ENCODE results near the gene H2AZ2. TPM values are rescaled to one million over a fixed set of nuclear protein-coding genes. Genes with fewer than 3 reads are reported as not detected.

Gene H2AZ2
- total RNA-seq = 61.4 and 72.5 TPM in 2 replicates

DNA sequence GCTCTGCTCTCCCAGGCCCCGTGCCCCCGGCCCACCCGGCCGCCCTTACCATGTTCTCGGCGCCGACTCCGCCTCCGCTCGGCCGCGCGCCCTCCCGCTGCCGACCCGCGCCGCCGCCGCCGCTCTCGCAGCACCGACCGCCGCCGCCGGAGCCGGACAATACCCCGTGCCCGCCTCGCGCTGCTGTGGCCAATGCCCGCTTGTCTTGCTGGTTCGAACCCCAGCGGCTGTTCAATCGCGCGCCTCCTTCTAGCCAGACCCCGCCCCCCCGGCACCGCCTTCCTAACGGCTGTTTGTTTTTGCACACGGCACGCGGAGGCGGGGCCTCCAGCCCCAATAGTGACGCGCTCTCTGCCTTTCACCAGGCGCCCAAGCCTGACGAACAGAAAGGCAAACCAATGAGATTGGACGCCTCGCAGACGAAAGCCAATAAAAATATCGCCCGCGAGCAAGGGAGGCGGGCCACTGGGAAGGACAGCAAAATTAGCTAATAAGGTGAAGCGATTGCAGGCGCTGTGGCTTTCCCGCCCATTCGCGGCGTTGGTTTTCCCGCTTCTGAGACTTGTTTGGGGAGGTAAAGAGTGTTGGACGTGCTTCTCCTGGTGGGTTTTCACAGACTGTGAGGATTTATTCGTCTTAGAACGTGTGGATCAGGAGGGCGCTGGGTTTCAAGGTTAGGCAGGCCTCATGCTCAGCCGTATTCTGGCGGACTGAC is at the start of gene H2AZ2:
H2AZ2 (minus strand) TSS at position 168 of the 715 bp plus-strand sequence; CDS start at position 52, 116 bp downstream.

DNA sequence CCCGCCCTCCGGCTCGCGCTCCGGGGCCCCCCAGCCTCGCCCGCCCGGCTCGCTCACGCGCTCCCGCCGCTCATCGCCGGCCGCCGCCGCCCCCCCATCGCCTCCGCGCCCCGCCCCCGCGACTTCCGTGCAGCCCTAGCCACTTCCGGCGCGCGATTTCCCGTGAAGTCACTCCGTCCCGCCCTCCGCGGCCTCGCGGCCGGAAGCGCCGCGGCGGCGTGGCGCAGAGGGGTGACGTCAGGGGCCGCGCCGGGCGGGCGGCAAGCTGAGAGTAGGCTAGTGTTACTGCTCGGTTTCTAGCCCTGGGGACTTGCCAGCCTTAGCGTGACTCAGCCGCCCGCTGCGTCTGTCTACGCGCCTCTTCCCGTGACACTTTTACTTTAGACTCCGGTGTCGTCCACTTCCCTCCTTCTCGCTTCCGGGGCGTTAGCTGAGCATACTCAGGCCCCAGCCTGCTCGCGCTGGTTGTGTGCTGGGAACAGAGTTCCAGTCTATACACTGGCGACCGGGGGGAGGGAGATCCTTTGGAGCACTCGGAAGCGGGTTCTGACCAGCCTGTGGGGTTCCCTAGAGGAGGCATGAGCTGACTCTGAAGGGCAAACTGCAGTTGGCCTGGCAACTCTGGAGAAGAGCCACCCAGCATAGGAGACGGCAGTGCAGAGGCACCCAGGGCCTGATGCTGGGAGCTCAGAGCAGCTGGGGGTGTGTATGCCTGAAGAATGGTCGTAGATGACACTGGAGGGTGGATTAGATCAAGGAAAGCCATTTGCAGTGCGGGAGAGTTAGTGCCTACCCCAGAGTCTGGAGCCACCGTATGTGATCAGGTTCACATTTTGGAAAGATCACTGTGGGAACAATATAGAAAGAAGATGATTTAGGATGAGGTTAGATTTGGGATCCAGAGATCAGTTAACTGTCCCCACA is 37.8 kb upstream of the H2AZ2 start, which contains the start of gene PURB:
PURB (minus strand) TSS at position 137 of the 924 bp plus-strand sequence. CDS start 182 bp downstream, outside the sequence.

DNA sequence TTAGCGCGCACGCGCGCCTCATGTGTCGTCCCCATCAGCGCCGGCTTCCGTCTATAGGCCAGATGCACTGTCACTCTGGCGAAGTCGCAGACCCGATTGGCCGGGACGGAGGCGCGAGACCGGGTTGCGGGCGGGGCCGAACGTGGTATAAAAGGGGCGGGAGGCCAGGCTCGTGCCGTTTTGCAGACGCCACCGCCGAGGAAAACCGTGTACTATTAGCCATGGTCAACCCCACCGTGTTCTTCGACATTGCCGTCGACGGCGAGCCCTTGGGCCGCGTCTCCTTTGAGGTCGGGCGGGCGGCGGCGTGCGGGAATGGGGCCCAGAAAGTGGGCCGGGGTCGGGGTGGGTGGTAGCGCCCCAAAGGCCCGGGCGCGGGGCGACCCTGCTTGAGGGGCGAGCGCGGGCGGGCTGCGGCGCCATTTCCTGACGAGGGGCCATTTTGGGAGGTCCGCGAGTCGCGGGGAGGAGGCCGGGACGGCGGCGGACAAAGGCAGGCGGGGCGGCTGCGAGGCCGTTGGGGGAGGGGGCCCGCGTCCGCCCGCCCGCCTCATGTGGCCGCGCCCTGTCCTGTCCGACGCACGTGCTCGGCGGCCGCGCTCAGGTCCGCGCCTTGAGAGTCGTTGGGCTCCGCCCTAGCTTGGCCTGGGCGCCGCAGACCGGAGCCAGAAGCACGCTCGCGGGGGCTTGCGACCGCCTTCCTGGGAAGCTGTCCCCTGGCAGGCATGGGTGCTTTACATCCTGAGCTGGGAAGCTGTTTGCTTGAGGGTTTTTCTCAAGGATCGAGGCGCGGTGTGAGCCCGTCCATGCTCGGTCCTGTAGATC is 51.2 kb downstream of the H2AZ2 start, which contains the start of gene PPIA:
PPIA (plus strand) TSS at position 178 of the 825 bp plus-strand sequence; CDS start at position 222, 44 bp downstream.

Other genes starting within 250 kb of the H2AZ2 start
- 59.5 and 79.5 TPM in 2 replicates for gene OGDH, start 241.5 kb downstream of the H2AZ2 start, total RNA-seq
- 5.3 and 10.1 TPM in 2 replicates for gene ZMIZ2, start 99.2 kb downstream of the H2AZ2 start, total RNA-seq
- 2,178 and 2,747 TPM in 2 replicates for gene PPIA, start 51.4 kb downstream of the H2AZ2 start, total RNA-seq
- 15.7 and 20.9 TPM in 2 replicates for gene PURB, start 37.4 kb upstream of the H2AZ2 start, total RNA-seq
- under 0.01 and 0.43 TPM in 2 replicates for gene MYO1G, start 130.9 kb upstream of the H2AZ2 start, total RNA-seq
- gene CCM2, start 152.1 kb upstream of the H2AZ2 start, total RNA-seq = 40.9 and 45.1 TPM in 2 replicates
- under 0.01 and 0.96 TPM in 2 replicates for gene NACAD, start 240.9 kb upstream of the H2AZ2 start, total RNA-seq

Measured in tracheal epithelial cell (primary cell).